NCI-H82 treated with DMSO at 0.1 percent for 48 hours (cell line): ENCODE data around the gene EBP.

Experiments used
- DNase-seq: peaks from one replicate; lab custom pipeline; 2025; ENCODE audit not compliant: unreplicated experiment; lab: John Stamatoyannopoulos, UW

The EBP gene

GRCh38 chrX:48521353-48522243, at the start of gene EBP:
EBP (plus strand) TSS chrX:48521808; CDS start chrX:48523772, 1,964 bp downstream.
- DNase-seq = peak; percentile 92

GRCh38 chrX:48472225-48472624, 49.4 kb upstream of the EBP start:
- peak; percentile 81 for DNase-seq

- peak; percentile 96 for DNase-seq
These were observed 48.5 kb upstream of the EBP start for GRCh38 chrX:48472851-48473703.

- no peak for DNase-seq
These were observed 48.0 kb upstream of the EBP start for GRCh38 chrX:48473704-48473990.

- DNase-seq = no peak
These were observed 47.5 kb upstream of the EBP start for GRCh38 chrX:48474127-48474526.

- no peak for DNase-seq
These were observed 47.0 kb upstream of the EBP start for GRCh38 chrX:48474581-48474980.

- no peak for DNase-seq
These were observed 46.3 kb upstream of the EBP start for GRCh38 chrX:48475296-48475695.

- peak; percentile 68 for DNase-seq
These were observed 45.6 kb upstream of the EBP start, which contains the start of gene FTSJ1 for GRCh38 chrX:48475774-48476577. FTSJ1 (plus strand) TSS chrX:48476199; CDS start chrX:48478048, 1,849 bp downstream.

- no peak for DNase-seq
These were observed 44.7 kb upstream of the EBP start for GRCh38 chrX:48476919-48477318.

GRCh38 chrX:48477960-48478755, 43.5 kb upstream of the EBP start:
- DNase-seq = no peak

GRCh38 chrX:48478806-48479205, 42.8 kb upstream of the EBP start:
- no peak for DNase-seq

GRCh38 chrX:48480142-48480541, 41.5 kb upstream of the EBP start:
- no peak for DNase-seq

- no peak for DNase-seq
These were observed 41.0 kb upstream of the EBP start for GRCh38 chrX:48480583-48480982.

- DNase-seq = no peak
These were observed 39.1 kb upstream of the EBP start for GRCh38 chrX:48482526-48482925.

GRCh38 chrX:48487362-48487798, 34.2 kb upstream of the EBP start:
- no peak for DNase-seq

GRCh38 chrX:48488034-48488433, 33.6 kb upstream of the EBP start:
- no peak for DNase-seq

GRCh38 chrX:48489296-48489695, 32.3 kb upstream of the EBP start:
- no peak for DNase-seq

GRCh38 chrX:48489892-48490291, 31.7 kb upstream of the EBP start:
- peak; percentile 58 for DNase-seq

- no peak for DNase-seq
These were observed 30.9 kb upstream of the EBP start for GRCh38 chrX:48490661-48491060.

GRCh38 chrX:48491809-48492208, 29.8 kb upstream of the EBP start:
- no peak for DNase-seq
